Hematopoietic multipotent progenitor cell treated with erythropoietin and hydrocortisone succinate and interleukin-3 and kit ligand, for 4 days (in vitro differentiated cells): Measurements from ENCODE around the gene DPEP3.
A peak's percentile ranks its signal among the peaks of the same experiment; 100 is the strongest.
"Not testable (repeated sequence)": the region's sequence is repeated elsewhere in the genome, so short reads cannot be mapped to it uniquely, and the experiment has no call there.

Experiments used
- DNase-seq: peaks from one replicate; pipeline ENCODE4 v3.0.0-alpha.2; 2015

DPEP3 gene, protein sequence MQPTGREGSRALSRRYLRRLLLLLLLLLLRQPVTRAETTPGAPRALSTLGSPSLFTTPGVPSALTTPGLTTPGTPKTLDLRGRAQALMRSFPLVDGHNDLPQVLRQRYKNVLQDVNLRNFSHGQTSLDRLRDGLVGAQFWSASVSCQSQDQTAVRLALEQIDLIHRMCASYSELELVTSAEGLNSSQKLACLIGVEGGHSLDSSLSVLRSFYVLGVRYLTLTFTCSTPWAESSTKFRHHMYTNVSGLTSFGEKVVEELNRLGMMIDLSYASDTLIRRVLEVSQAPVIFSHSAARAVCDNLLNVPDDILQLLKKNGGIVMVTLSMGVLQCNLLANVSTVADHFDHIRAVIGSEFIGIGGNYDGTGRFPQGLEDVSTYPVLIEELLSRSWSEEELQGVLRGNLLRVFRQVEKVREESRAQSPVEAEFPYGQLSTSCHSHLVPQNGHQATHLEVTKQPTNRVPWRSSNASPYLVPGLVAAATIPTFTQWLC

DNA sequence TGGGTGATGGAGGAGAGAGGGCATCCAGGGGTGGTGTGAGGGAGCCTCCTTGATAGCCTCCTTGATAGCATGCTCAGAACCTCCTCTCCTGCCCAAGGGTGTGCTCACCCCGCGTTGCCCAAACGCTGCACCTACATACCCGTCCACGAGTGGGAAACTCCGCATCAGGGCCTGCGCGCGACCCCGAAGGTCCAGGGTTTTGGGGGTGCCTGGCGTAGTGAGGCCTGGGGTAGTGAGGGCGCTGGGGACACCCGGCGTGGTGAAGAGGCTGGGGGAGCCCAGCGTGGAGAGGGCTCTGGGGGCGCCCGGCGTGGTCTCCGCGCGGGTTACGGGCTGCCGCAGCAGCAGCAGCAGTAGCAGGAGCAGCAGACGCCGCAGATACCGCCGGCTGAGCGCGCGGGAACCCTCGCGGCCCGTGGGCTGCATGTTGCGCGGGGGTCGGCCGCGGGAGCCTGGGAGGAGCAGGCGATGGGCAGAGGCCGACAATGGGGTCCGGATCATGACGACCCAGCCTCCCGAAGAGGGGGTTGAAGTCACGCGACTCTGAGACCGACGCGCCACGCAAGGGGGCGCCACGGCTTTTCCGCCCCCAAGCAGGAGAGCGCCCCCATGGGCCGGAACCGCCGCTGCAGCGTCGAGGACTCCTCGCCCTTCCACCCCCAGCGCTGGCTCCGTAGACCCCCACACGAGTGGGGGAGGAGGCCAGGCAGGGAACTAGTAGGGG, at the start of gene DPEP3:
TSS of gene DPEP3 (minus strand) at position 545 of the 724 bp plus-strand sequence. CDS start at position 426, 119 bp downstream.
- peak; percentile 52 for DNase-seq

DNA sequence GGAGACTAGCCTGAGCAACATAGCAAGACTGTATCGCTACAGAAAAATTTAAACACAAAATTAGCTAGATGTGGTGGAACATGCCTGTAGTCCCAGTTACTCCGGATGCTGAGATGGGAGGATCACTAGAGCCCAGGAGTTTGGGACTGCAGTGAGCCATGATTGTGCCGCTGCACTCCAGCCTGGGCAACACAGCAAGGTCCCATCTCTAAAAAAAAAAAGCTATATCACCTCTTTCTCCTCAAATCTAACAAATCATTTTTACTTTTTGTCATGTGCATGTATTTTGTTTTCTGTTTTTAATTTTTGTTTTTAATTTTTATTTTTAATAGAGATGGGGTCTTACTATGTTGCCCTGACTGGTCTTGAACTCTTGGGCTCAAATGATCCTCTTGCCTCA, 48.7 kb upstream of the DPEP3 start:
- DNase-seq = no peak

DNA sequence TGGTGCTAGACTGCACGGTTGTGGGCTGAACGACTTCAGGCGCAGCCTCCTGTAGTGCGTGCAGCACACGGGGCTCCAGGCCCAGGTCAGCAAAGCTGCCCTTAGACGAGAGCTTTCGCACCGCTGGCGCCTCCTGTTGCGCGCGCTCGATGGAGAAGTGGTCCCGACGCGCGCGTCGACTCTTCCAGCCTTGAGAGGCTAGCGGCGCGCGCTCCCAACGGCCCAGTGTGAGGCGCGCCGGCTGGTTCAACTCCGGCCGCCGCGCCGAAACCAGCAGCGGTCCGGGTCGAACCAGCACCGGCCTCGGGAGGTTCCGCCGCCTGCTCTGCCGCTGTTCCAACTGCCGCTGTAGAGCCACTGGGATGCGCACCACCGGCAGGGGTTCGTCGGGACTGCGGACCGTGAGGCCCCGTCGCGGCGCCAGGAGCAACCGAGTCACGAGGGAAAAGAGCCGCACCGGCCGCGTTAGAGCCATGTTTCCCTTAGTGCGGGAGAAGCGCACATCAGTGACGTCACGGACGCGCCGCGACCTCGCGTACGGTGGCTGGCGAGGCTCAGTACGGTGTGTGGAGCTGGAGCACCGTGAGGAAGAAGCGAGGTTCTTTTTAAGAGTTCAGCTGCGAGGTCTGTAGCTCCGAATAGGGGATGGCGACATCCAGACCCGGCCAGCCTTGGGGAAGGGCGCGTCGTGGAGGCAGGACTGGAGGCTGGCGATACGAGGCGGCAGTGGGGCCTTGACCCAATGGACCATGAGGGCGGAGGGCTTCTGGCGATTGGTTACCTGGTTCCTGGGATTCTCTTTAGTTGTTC, 42.6 kb upstream of the DPEP3 start, which contains the start of the genes DDX28 and DUS2:
TSS of gene DDX28 (minus strand) at position 505 of the 810 bp plus-strand sequence. CDS start at position 475, 30 bp downstream.
TSS of gene DUS2 (plus strand) at position 557 of the 810 bp plus-strand sequence. CDS start 14,740 bp downstream, outside the sequence.
- peak; percentile 95 for DNase-seq

DNA sequence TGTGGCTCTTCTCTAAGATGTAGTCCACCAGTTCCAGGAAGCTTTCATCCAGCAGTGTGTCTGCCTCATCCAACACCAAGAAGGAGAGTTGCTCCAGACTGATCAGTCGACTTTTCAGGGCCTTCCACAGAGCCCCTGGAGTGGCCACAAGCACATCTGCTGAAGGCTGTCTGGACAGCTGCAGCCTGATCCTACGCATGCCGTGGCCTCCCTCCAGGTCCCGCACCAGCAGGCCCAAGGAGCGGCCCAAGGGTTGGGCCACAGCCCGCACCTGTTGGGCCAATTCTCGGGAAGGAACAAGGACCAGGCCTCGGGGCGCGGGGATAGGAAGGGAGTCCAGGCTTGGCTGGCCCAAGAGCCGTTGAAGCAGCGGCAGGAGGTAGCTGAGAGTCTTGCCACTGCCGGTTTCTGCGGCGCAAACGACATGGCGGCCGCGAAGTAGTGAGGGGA, 42.0 kb upstream of the DPEP3 start:
- no peak for DNase-seq

DNA sequence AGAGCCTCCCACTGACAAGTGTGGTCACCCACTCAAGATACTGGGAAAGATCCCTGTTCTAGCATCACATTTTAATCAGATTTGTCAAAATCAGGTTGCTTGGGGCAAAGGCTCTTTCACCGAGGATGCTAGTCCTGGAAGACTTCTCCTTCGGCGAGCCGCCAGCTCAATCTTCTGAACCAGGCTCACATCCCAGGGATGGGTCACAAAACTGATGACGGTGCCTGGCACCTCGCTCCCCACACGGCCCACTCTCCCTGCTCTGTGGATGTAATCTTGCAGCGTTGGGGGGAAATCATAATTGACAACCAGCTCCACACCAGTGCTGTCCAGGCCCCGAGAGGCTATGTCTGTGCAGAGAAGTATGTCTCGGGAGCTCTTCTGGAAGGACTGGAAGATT, 41.2 kb upstream of the DPEP3 start:
- no peak for DNase-seq

DNA sequence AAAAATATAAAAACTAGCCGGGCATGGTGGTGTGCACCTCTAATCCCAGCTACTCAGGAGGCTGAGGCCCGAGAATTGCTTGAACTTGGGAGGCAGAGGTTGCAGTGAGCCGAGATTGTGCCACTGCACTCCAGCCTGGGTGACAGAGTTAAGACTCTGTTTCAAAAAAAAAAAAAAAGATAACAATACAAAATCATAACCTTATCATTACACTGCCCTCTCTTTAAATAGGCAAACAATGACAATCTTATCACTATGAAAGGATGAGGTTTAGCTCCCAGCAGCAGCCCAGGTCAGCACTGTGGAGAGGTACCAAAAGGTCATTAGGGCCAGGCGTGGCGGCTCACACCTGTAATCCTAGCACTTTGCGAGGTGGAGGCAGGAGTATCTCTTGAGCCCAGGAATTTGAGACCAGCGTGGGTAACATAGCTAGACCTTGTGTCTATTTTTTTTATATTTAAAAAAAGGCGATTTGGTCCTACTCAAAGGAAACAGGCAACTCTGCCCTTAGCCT, 38.9 kb upstream of the DPEP3 start:
- DNase-seq = no peak

DNA sequence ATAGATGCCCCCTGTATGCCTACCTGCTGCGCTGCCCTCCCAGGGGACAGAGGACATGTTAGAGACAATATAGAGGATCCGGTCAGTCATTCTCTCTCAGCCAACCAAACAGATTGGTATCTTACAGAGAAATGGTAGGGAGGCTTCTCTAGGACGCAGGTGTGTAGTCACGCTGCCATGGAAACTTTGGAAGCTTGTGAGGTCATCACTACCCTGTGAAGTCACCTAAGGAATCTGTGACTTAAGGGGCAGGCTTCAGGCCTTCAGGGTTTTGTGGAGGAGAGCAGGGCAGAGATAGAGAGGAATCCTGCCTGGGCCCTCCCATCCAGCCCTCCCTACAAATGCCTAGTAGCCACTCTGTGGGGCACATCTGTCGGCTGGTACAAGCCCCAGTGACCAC, 35.4 kb upstream of the DPEP3 start, which contains the start of gene DPEP2NB:
TSS of gene DPEP2NB (minus strand) at position 231 of the 400 bp plus-strand sequence. CDS start at position 90, 141 bp downstream.
- DNase-seq = no peak

DNA sequence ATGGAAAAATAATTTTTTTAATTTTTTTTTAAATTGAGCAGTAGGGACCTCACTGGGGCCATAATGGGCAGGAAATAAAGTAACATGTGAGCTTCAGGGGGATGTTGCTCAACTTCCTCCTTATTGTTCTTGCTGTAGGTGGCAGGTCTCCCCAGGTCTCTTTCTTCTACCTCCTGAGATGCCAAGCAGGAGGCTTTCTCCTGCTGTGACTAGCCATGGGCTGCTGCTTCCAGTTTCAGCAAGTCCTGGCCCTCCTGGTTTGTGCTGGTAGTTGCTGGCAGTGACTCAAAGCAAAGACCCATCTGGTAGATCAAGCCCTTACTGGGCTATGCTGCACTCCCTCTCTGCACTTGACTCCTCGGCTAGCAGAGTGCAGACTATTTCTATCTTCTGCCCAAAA, 33.1 kb upstream of the DPEP3 start:
- DNase-seq = peak; percentile 67

DNA sequence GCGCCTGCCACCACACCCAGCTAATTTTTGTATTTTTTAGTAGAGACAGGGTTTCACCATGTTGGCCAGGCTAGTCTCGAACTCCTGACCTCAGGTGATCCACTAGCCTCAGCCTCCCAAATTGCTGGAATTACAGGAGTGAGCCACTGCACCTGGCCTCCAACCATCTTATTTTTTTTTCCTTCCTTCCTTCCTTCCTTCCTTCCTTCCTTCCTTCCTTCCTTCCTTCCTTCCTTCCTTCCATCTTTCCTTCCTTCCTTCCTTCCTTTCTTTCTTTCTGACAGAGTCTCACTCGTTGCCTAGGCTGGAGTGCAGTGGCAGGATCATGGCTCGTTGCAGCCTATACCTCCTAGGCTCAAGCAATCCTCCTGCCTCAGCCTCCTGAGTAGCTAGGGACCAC, 29.6 kb upstream of the DPEP3 start:
- not testable (repeated sequence) for DNase-seq

DNA sequence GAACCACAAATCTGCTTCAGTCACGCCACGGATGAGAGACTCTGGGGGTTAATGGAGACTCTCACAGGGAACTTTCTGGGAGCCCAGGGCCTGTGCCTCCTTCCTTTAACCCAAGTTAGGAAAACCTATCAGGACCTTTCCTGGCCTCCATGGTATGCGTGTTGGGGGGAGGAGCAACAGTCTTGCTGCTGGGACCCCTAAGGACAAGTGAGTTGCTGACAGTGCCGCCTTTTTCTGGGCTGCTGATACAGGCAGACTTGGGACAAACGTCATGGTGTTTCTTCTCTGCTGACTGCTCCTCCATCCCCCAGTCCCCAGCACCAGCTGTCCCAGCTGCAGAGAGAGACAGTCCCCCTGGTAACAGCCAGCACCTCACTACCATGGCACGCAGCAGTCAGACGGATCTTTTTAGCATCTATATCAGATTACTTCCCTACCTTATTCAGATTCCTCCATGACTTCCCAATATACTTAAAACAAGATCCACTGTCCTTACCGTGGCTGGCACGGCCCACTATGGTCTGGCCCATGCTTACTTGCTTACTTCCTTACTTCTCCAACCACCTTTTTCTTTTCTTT, 28.9 kb upstream of the DPEP3 start:
- DNase-seq = no peak

DNA sequence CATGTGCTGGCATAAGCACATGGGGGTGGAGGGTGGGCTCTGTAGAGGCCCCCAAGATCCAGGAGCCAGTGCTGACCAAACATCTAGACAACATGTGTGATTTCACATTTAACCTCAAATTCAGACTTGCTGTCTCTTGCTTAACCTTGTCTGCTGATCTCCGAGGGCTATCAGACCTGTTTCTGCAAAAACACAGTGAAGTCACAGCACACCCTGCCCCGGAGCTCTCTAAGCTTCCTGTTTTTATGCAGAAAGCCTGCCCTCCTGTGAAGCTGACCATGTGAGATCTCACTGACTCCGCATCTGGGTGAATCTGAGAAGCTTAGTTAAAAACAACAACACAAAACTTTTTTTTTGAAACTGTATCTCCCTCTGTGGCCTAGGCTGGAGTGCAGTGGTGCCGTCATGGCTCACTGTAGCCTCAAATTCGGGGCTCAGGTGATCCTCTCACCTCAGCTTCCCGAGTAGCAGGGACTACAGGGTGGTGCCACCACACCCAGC, 25.5 kb upstream of the DPEP3 start:
- peak; percentile 91 for DNase-seq

DNA sequence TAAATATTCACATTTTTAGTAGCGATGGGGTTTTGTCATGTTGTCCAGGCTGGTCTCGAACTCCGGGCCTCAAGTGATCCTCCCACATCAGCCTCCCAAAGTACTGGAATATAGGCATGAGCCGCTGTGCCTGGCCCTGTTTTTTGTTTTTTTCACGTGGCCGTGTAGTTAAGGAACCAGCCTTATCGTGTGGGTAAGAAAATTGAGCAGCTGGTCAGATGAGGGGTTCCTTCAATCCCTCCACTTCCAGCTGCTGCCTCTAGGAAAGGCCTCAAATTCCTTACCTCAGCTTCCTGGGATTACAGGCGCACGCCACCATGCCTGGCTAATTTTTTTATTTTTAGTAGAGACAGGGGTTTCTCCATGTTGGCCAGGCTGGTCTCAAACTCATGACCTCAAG, 24.9 kb upstream of the DPEP3 start:
- no peak for DNase-seq

DNA sequence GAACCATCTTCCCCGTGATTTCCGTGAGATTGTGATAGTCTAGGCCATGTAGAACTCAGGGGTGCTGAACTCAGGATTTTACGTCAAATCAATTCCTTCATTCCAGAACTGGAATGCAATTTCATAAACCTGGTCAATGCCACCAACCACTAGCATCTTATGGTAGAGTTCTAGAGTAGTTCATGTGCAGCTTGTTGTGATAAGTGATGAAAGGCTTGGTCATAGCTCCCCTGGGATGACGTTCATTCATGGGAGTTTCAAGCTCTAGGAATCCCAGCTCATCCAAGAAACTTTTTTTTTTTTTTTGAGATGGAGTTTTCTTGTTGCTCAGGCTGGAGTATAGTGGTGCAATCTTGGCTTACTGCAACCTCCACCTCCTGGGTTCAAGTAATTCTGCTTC, 22.7 kb upstream of the DPEP3 start:
- DNase-seq = no peak

DNA sequence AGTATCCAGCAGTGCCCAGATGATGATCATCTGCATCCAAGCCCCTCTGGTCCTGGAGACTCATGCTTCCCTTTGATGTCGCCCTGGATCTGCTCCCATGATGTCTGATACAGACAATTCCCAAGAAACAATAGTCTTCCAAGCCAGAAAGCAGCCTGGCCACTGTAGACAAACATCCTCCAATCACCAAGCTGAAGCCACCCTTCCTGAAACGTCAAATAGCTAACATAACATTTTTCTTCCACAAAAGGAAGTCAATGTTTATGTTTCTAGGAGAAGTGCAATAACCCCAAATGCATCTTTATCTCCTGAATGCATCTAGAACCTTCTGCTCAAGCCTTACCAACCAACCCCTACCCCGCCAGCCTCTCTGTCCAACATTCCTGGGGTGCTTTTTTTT, 20.2 kb upstream of the DPEP3 start:
- DNase-seq = peak; percentile 20

DNA sequence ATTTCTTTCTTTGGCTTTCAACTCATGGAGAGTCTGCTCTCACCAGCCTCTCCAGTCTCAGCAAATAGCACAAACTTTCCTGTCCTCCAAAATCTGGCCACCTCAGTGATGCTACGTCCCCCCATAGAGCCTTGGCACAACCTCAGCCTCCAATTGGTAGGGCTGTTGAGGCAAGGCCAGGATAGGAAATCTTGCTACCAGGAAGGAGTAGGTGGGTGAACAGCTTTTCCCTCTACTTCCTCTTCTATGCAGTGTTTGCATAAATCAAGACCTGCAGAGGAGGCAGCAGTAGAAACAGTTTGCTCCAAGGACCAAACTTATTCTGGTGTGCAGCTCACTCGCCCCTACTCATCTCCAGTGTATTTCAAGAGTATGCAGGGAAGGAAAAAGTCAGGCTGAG, 19.7 kb upstream of the DPEP3 start:
- peak; percentile 47 for DNase-seq

DNA sequence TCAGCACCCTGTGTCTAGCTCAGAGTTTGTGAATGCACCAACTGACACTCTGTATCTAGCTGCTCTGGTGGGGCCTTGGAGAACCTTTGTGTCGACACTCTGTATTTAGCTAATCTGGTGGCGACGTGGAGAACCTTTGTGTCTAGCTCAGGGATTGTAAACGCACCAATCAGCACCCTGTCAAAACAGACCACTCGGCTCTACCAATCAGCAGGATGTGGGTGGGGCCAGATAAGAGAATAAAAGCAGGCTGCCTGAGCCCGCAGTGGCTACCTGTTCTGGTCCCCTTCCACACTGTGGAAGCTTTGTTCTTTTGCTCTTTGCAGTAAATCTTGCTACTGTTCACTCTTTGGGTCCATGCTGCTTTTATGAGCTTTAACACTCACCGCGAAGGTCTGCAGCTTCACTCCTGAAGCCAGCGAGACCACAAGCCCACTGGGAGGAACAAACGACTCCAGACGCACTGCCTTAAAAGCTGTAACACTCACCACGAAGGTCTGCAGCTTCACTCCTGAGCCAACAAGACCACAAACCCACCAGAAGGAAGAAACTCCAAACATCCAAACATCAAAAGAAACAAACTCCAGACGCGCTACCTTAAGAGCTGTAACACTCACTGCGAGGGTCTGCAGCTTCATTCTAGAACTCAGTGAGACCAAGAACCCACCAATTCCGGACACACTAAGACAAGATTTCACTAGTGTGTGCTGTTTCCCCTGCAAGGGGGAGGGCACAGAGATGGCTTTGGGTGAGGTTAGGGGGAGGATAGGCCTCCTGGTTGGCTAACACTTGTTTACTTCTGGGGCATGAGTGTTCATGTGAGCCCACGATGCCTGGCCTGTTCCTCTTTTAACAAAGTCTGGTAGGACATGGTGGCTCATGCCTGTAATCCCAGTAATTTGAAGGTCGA, 18.7 kb upstream of the DPEP3 start, which contains the start of gene DPEP2:
TSS of gene DPEP2 (minus strand) at position 706 of the 910 bp plus-strand sequence. CDS start 6,272 bp downstream, outside the sequence.
- DNase-seq = peak; percentile 85

DNA sequence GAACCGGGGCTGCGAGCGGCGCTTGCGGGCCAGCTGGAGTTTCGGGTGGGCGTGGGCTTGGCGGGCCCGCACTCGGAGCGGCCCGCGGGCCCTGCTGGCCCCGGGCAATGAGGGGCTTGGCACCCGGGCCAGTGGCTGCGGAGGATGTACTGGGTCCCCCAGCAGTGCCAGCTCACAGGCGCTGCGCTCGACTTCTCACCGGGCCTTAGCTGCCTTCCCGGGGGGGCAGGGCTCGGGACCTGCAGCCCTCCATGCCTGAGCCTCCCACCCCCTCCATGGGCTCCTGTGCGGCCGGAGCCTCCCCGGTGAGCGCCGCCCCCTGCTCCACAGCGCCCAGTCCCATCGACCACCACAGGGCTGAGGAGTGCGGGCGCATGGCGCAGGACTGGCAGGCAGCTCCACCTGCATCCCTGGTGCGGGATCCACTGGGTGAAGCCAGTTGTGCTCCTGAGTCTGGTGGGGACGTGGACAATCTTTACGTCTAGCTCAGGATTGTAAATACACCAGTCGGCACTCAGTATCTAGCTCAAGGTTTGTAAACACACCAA, 18.0 kb upstream of the DPEP3 start:
- DNase-seq = not testable (repeated sequence)

DNA sequence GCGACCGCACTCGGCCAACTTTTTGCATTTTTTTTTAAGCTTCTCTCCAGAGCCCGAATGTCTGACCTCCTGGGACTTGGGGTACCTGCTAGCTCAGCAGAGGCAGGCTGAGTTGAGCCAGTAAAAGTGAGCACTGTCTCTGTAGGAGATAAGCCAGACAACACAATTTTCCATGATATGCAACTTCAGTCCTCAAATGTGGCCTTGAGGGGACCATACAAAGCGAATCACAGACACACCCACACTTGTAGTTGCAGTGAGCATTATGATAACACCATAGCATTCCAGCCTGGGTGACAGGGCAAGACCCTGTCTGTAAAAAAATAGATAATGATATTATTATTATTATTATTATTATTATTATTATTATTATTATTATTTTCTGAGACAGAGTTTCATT, 16.4 kb upstream of the DPEP3 start:
- DNase-seq = peak; percentile 64

DNA sequence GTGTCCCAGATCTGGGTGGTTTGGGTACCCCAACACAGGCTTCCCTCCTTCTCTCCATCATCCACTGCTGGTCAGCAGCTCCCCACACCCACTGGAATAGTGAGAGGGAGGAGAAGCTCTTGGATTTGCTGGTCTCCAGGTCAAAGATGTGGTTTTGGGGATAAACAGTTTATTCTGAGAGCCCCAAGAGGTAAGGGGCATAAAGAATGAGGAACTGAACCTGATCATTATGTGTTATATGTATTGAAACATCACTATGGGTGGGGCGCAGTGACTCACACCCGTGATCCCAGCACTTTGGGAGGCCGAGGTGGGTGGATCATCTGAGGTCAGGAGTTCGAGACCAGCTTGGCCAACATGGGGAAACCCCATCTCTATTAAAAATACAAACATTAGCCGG, 15.1 kb upstream of the DPEP3 start:
- DNase-seq = peak; percentile 35

DNA sequence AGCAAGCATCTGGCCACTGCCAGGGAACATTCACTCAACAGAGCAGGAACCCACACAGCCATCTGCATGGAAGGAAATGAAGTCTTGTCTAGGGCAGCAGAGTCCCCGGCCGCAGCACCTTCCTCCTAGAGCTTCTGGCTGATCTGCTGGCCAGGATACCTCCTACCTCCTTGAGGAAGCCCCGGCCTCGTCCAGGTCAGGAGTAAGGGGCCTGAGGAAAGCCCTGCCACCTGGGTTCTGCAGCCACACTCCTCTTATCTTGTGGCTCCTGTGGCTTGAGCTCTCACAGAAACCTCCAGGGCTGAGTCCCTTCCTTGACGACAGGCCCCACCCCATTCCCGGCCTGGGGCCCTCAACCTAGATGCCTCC, 13.7 kb upstream of the DPEP3 start:
- DNase-seq = peak; percentile 75
